ENCODE measurements around the gene RAD51D.

DNA sequence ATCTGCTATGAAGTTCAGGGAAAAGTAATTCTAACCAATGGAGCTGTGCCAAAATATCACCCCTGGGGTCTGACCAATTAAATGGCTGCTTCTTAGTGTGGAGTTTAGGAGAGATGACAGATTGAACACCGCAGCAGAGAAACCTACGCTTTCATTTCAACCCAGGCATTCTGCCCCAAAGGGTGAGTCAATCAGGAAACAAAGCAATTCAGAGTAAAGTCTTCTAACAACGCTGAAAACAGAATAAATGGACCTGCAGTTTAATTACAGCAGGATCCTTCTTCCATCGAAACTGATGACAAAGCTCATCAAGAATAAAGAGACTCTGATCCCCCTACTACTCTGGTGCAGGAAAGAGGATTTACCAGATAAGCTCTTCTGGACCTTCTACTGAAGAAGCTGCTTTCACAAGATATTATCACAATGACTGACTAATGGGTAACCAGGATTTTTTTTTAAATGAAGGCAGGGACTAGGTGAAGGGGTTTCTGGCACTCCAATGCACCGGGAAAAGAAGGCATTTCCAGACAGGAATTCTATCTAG is 72.8 kb downstream of the RAD51D start:
- TF ChIP-seq POLR2AphosphoS5 (IDR thresholded peaks at IDR 0.05) (no peak), TAF1 (IDR thresholded peaks at IDR 0.05; ENCODE audit: low read depth) (no peak), RAD21 (conservative IDR thresholded peaks at IDR 0.05) (no peak)
- TF ChIP-seq, protein P1, sequence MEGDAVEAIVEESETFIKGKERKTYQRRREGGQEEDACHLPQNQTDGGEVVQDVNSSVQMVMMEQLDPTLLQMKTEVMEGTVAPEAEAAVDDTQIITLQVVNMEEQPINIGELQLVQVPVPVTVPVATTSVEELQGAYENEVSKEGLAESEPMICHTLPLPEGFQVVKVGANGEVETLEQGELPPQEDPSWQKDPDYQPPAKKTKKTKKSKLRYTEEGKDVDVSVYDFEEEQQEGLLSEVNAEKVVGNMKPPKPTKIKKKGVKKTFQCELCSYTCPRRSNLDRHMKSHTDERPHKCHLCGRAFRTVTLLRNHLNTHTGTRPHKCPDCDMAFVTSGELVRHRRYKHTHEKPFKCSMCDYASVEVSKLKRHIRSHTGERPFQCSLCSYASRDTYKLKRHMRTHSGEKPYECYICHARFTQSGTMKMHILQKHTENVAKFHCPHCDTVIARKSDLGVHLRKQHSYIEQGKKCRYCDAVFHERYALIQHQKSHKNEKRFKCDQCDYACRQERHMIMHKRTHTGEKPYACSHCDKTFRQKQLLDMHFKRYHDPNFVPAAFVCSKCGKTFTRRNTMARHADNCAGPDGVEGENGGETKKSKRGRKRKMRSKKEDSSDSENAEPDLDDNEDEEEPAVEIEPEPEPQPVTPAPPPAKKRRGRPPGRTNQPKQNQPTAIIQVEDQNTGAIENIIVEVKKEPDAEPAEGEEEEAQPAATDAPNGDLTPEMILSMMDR (IDR thresholded peaks at IDR 0.05; ENCODE audit: poor library complexity, severe bottlenecking), result no peak
- TF ChIP-seq, protein P2, sequence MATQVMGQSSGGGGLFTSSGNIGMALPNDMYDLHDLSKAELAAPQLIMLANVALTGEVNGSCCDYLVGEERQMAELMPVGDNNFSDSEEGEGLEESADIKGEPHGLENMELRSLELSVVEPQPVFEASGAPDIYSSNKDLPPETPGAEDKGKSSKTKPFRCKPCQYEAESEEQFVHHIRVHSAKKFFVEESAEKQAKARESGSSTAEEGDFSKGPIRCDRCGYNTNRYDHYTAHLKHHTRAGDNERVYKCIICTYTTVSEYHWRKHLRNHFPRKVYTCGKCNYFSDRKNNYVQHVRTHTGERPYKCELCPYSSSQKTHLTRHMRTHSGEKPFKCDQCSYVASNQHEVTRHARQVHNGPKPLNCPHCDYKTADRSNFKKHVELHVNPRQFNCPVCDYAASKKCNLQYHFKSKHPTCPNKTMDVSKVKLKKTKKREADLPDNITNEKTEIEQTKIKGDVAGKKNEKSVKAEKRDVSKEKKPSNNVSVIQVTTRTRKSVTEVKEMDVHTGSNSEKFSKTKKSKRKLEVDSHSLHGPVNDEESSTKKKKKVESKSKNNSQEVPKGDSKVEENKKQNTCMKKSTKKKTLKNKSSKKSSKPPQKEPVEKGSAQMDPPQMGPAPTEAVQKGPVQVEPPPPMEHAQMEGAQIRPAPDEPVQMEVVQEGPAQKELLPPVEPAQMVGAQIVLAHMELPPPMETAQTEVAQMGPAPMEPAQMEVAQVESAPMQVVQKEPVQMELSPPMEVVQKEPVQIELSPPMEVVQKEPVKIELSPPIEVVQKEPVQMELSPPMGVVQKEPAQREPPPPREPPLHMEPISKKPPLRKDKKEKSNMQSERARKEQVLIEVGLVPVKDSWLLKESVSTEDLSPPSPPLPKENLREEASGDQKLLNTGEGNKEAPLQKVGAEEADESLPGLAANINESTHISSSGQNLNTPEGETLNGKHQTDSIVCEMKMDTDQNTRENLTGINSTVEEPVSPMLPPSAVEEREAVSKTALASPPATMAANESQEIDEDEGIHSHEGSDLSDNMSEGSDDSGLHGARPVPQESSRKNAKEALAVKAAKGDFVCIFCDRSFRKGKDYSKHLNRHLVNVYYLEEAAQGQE (IDR thresholded peaks at IDR 0.05; ENCODE audit: borderline replicate concordance), result no peak

All from neural cell (in vitro differentiated cells).